Neural cell (in vitro differentiated cells): ENCODE results near the gene ENPP5. TPM values are rescaled to one million over a fixed set of nuclear protein-coding genes. Genes with fewer than 3 reads are reported as not detected.

Experiments used
- H2AFZ ChIP-seq: fragments of 200-600, 300-800 bp; sonication (generic), shearing (Covaris generic); 2 replicates; pipeline ENCODE4 v1.6.0; 2014; ENCODE audit warnings: low read depth, mild to moderate bottlenecking, antibody characterized with exemption, low read length, moderate library complexity
- H3F3A ChIP-seq: fragments of 200-600 bp; shearing (Covaris generic); 2 replicates; pipeline ENCODE4 v1.6.1; 2016; ENCODE audit warnings: mild to moderate bottlenecking, moderate library complexity, mixed read lengths, antibody characterized with exemption, low read length; ENCODE audit not compliant: insufficient read depth, poor library complexity, severe bottlenecking
- H3K27ac ChIP-seq: fragments of 200-600, 300-800 bp; sonication (generic), shearing (Covaris generic); 2 replicates; pipeline ENCODE4 v1.5.1; 2014; ENCODE audit warnings: mild to moderate bottlenecking, low read length, moderate library complexity
- H3K27me3 ChIP-seq: fragments of 300-800, 200-600 bp; sonication (generic), shearing (Covaris generic); 2 replicates; pipeline ENCODE4 v1.6.0; 2014; ENCODE audit warnings: mild to moderate bottlenecking, low read depth, low read length, moderate library complexity; ENCODE audit not compliant: insufficient read depth
- H3K36me3 ChIP-seq: fragments of 300-800, 200-600 bp; sonication (generic), shearing (Covaris generic); 2 replicates; pipeline ENCODE4 v1.5.1; 2014; ENCODE audit warnings: mild to moderate bottlenecking, antibody characterized with exemption, low read length, moderate library complexity; ENCODE audit not compliant: insufficient read depth
- H3K4me2 ChIP-seq: fragments of 300-800, 200-600 bp; sonication (generic), shearing (Covaris generic); 2 replicates; pipeline ENCODE4 v1.6.0; 2014; ENCODE audit warnings: mild to moderate bottlenecking, low read length
- H3K4me3 ChIP-seq: fragments of 300-800, 200-600 bp; sonication (generic), shearing (Covaris generic); 2 replicates; pipeline ENCODE4 v1.5.1; 2014; ENCODE audit warnings: mild to moderate bottlenecking, low read length, moderate library complexity
- H3K79me2 ChIP-seq: fragments of 200-600 bp; shearing (Covaris generic); replicated peaks from 2 replicates; pipeline ENCODE4 v1.6.0; 2014; ENCODE audit warnings: mild to moderate bottlenecking, low read length, moderate library complexity; ENCODE audit not compliant: insufficient read depth
- H3K9ac ChIP-seq: fragments of 300-800, 200-600 bp; sonication (generic), shearing (Covaris generic); 2 replicates; pipeline ENCODE4 v1.6.1; 2016; ENCODE audit warnings: mild to moderate bottlenecking, low read length, mixed read lengths
- H3K9me2 ChIP-seq: fragments of 200-600 bp; shearing (Covaris generic); 2 replicates; pipeline ENCODE4 v1.6.1; 2016; ENCODE audit warnings: mild to moderate bottlenecking, low read length, mixed read lengths; ENCODE audit not compliant: insufficient read depth
- H3K9me3 ChIP-seq: fragments of 200-600, 300-800 bp; sonication (generic), shearing (Covaris generic); 2 replicates; pipeline ENCODE4 v1.6.1; 2016; ENCODE audit warnings: mild to moderate bottlenecking, mixed run types, low read length, moderate library complexity, mixed read lengths
- H4K20me1 ChIP-seq: fragments of 200-600 bp; shearing (Covaris generic); 2 replicates; pipeline ENCODE4 v1.6.1; 2016; ENCODE audit warnings: mild to moderate bottlenecking, mixed run types; ENCODE audit not compliant: insufficient read depth
- EP300 ChIP-seq: fragments of 450-650 bp; conservative IDR thresholded peaks from 2 replicates; pipeline ENCODE4 v1.6.1; 2014; ENCODE audit warnings: antibody characterized with exemption, mild to moderate bottlenecking, moderate library complexity; ENCODE audit not compliant: poor library complexity, severe bottlenecking
- EZH2 ChIP-seq: fragments of 200-600, 300-800 bp; shearing (Covaris generic), sonication (generic); IDR thresholded peaks from 2 replicates; pipeline ENCODE4 v1.6.1; 2014; ENCODE audit warnings: antibody characterized with exemption, low read length, borderline replicate concordance, mild to moderate bottlenecking; ENCODE audit not compliant: insufficient read depth, poor library complexity, severe bottlenecking
- MXI1 ChIP-seq: fragments of 450-650 bp; conservative IDR thresholded peaks from 2 replicates; pipeline ENCODE4 v1.6.1; 2014; ENCODE audit warnings: antibody characterized with exemption, mild to moderate bottlenecking; ENCODE audit not compliant: poor library complexity, severe bottlenecking
- POLR2AphosphoS5 ChIP-seq: IDR thresholded peaks from 2 replicates; pipeline ENCODE4 v1.6.1; 2012
- RAD21 ChIP-seq: fragments of 450-650 bp; conservative IDR thresholded peaks from 2 replicates; pipeline ENCODE4 v1.6.1; 2014; ENCODE audit warnings: antibody characterized with exemption, mild to moderate bottlenecking, moderate library complexity
- SMC3 ChIP-seq: fragments of 450-650 bp; conservative IDR thresholded peaks from 2 replicates; pipeline ENCODE4 v1.6.1; 2014; ENCODE audit warnings: antibody characterized with exemption, mild to moderate bottlenecking, moderate library complexity; ENCODE audit not compliant: poor library complexity
- TAF1 ChIP-seq: IDR thresholded peaks from 2 replicates; pipeline ENCODE4 v1.6.1; 2012; ENCODE audit warnings: low read depth
- polyA plus RNA-seq: library from polyadenylated mRNA; depleted of rRNA; stranded (reverse); fragments of >200 nt; gene quantifications from 2 replicates; pipeline ENCODE4 v1.2.3, GENCODE V29; 2014
- TF ChIP-seq, protein P1 (sequence below): IDR thresholded peaks from 2 replicates; pipeline ENCODE4 v1.6.1; 2012; ENCODE audit warnings: borderline replicate concordance
- TF ChIP-seq, protein P2 (sequence below): fragments of 450-650 bp; IDR thresholded peaks from 2 replicates; pipeline ENCODE4 v1.5.1; 2014; ENCODE audit warnings: antibody characterized with exemption, mild to moderate bottlenecking, moderate library complexity; ENCODE audit not compliant: poor library complexity, severe bottlenecking

The ENPP5 gene
- polyA plus RNA-seq, 1 donor from 2014 or later: 1.1 TPM

DNA sequence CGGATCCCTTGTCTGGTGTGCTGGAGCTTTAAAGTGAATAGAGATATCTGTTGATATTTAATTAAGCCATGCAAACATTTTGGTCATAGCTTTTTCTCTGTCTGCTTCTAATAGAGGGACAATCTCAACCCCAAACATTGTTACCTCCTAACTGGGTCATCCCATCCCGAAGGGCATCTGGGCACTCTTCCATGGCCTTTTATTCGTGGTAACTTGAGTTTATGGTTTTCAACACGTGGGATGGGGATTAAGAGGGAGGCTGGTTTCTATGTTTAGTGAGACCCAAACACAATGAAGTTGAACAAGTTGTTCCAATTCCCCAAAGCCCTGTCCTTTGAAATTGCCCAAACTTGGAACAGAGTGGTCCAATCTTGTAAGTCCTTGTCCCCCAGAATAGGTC, 1.4 kb upstream of the ENPP5 start:
- no peaks in the 10 kb centered on the region for H3K9me2 ChIP-seq
- no peak overlapping the region for H3K9ac ChIP-seq
- H4K20me1 ChIP-seq: no peaks in the 10 kb centered on the region
- no peak overlapping the region for H3K4me3 ChIP-seq
- H3K9me3 ChIP-seq: no peaks in the 10 kb centered on the region
- TF ChIP-seq EZH2: no peak
- no peak for TF ChIP-seq EP300
- TF ChIP-seq, protein P1, sequence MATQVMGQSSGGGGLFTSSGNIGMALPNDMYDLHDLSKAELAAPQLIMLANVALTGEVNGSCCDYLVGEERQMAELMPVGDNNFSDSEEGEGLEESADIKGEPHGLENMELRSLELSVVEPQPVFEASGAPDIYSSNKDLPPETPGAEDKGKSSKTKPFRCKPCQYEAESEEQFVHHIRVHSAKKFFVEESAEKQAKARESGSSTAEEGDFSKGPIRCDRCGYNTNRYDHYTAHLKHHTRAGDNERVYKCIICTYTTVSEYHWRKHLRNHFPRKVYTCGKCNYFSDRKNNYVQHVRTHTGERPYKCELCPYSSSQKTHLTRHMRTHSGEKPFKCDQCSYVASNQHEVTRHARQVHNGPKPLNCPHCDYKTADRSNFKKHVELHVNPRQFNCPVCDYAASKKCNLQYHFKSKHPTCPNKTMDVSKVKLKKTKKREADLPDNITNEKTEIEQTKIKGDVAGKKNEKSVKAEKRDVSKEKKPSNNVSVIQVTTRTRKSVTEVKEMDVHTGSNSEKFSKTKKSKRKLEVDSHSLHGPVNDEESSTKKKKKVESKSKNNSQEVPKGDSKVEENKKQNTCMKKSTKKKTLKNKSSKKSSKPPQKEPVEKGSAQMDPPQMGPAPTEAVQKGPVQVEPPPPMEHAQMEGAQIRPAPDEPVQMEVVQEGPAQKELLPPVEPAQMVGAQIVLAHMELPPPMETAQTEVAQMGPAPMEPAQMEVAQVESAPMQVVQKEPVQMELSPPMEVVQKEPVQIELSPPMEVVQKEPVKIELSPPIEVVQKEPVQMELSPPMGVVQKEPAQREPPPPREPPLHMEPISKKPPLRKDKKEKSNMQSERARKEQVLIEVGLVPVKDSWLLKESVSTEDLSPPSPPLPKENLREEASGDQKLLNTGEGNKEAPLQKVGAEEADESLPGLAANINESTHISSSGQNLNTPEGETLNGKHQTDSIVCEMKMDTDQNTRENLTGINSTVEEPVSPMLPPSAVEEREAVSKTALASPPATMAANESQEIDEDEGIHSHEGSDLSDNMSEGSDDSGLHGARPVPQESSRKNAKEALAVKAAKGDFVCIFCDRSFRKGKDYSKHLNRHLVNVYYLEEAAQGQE: no peak
- TF ChIP-seq, protein P2, sequence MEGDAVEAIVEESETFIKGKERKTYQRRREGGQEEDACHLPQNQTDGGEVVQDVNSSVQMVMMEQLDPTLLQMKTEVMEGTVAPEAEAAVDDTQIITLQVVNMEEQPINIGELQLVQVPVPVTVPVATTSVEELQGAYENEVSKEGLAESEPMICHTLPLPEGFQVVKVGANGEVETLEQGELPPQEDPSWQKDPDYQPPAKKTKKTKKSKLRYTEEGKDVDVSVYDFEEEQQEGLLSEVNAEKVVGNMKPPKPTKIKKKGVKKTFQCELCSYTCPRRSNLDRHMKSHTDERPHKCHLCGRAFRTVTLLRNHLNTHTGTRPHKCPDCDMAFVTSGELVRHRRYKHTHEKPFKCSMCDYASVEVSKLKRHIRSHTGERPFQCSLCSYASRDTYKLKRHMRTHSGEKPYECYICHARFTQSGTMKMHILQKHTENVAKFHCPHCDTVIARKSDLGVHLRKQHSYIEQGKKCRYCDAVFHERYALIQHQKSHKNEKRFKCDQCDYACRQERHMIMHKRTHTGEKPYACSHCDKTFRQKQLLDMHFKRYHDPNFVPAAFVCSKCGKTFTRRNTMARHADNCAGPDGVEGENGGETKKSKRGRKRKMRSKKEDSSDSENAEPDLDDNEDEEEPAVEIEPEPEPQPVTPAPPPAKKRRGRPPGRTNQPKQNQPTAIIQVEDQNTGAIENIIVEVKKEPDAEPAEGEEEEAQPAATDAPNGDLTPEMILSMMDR: no peak
- TF ChIP-seq RAD21: no peak
- no peak for TF ChIP-seq POLR2AphosphoS5
- no peak for TF ChIP-seq SMC3
- no peak for TF ChIP-seq MXI1
- TF ChIP-seq TAF1: no peak
- H3K27ac ChIP-seq: no peak overlapping the region
- no peaks in the 10 kb centered on the region for H3K36me3 ChIP-seq
- no peak overlapping the region for H2AFZ ChIP-seq
- no peak overlapping the region for H3K4me2 ChIP-seq
- peaks cover 9% of the 10 kb centered on the region for H3K27me3 ChIP-seq
- no peaks in the 10 kb centered on the region for H3K79me2 ChIP-seq
- H3F3A ChIP-seq: no peaks in the 10 kb centered on the region

DNA sequence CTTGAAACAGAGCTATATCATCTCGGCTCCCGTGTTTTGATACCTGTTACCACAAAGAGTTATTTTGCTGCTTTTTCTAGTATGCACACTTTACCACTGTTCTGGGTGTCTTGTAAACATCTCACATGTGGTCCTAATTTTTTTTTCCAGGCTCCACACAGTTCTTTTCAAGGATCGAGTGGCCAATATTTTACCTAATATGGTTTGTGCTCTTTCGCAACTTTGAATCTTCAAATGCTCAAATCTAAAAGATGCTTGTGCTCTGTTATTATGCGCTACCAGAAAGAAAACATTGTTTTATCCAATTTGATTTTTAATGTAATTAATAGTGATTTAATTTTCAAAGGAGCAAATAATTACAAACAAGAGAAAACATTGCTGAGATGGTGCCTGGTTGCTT, 10.7 kb downstream of the ENPP5 start:
- H4K20me1 ChIP-seq: no peaks in the 10 kb centered on the region

More for the DNA sequence above, 10.7 kb downstream of the ENPP5 start:
- Histone ChIP-seq H3F3A (no peaks in the 10 kb centered on the region), H3K27ac (no peak overlapping the region), H3K9me3 (no peaks in the 10 kb centered on the region), H3K9ac (no peak overlapping the region), H3K4me3 (no peak overlapping the region), H3K9me2 (no peaks in the 10 kb centered on the region), H2AFZ (no peak overlapping the region), H3K36me3 (no peaks in the 10 kb centered on the region), H3K4me2 (no peak overlapping the region), H3K79me2 (no peaks in the 10 kb centered on the region), H3K27me3 (no peaks in the 10 kb centered on the region)
- TF ChIP-seq, protein P2: no peak
- TF ChIP-seq EZH2 (no peak), RAD21 (no peak), POLR2AphosphoS5 (no peak), TAF1 (no peak)
- TF ChIP-seq, protein P1: no peak
